ENCODE data around the gene MAFB.

MAFB gene

GRCh38 chr20:40680161-40680959 lies 8.7 kb downstream of the MAFB start:
- DNase-seq: no peak

GRCh38 chr20:40679184-40679583 lies 9.9 kb downstream of the MAFB start:
- no peak for DNase-seq

- DNase-seq: no peak
These were observed 10.7 kb downstream of the MAFB start for GRCh38 chr20:40678286-40678875.

- DNase-seq: no peak
These were observed 11.6 kb downstream of the MAFB start for GRCh38 chr20:40677343-40677924.

GRCh38 chr20:40676491-40677269 lies 12.4 kb downstream of the MAFB start:
- no peak for DNase-seq

GRCh38 chr20:40675599-40676221 lies 13.3 kb downstream of the MAFB start:
- DNase-seq: no peak

- no peak for DNase-seq
These were observed 15.6 kb downstream of the MAFB start for GRCh38 chr20:40673442-40673841.

- no peak for DNase-seq
These were observed 16.9 kb downstream of the MAFB start for GRCh38 chr20:40672095-40672494.

- DNase-seq: no peak
These were observed 18.8 kb downstream of the MAFB start for GRCh38 chr20:40670253-40670652.

GRCh38 chr20:40669692-40670091 lies 19.3 kb downstream of the MAFB start:
- DNase-seq: no peak

GRCh38 chr20:40668449-40669228 lies 20.4 kb downstream of the MAFB start:
- no peak for DNase-seq

GRCh38 chr20:40667503-40667902 lies 21.5 kb downstream of the MAFB start:
- no peak for DNase-seq

- DNase-seq: no peak
These were observed 22.7 kb downstream of the MAFB start for GRCh38 chr20:40666336-40666735.

- no peak for DNase-seq
These were observed 24.1 kb downstream of the MAFB start for GRCh38 chr20:40664891-40665290.

- no peak for DNase-seq
These were observed 24.8 kb downstream of the MAFB start for GRCh38 chr20:40663991-40664880.

GRCh38 chr20:40663304-40663790 lies 25.7 kb downstream of the MAFB start:
- no peak for DNase-seq

GRCh38 chr20:40659567-40659966 lies 29.5 kb downstream of the MAFB start:
- DNase-seq: no peak

- no peak for DNase-seq
These were observed 30.5 kb downstream of the MAFB start for GRCh38 chr20:40658509-40658908.

GRCh38 chr20:40657526-40657925 lies 31.5 kb downstream of the MAFB start:
- DNase-seq: no peak

- DNase-seq: no peak
These were observed 33.6 kb downstream of the MAFB start for GRCh38 chr20:40655451-40655850.

- no peak for DNase-seq
These were observed 34.2 kb downstream of the MAFB start for GRCh38 chr20:40654876-40655275.

All from stimulated activated naive CD4-positive, alpha-beta T cell treated with Interleukin-2 at 50 U/mL for 16 hours (primary cell).